NCI-H1417 (cell line): ENCODE measurements around the gene ACBD3.

ENCODE experiments used
- DNase-seq, 3 experiments: peaks; one replicate each; lab custom pipeline; 2025; lab: John Stamatoyannopoulos, UW

Gene ACBD3

GRCh38 chr1:226134170-226135058 is 52.1 kb downstream of the ACBD3 start:
- DNase-seq: no peak

GRCh38 chr1:226133504-226134123 is 52.9 kb downstream of the ACBD3 start:
- DNase-seq: no peak

- no peak for DNase-seq
Measured at GRCh38 chr1:226132728-226133503, 53.6 kb downstream of the ACBD3 start.

GRCh38 chr1:226131639-226132038 is 54.9 kb downstream of the ACBD3 start:
- no peak for DNase-seq

GRCh38 chr1:226129230-226129629 is 57.3 kb downstream of the ACBD3 start:
- DNase-seq: no peak

- no peak for DNase-seq
Measured at GRCh38 chr1:226128487-226129075, 58.0 kb downstream of the ACBD3 start.

GRCh38 chr1:226126824-226127569 is 59.5 kb downstream of the ACBD3 start:
- DNase-seq: no peak

- no peak for DNase-seq
Measured at GRCh38 chr1:226125831-226126230, 60.7 kb downstream of the ACBD3 start.

- DNase-seq: peak; percentile 66 to 90 (median 81)
Measured at GRCh38 chr1:226125097-226125630, 61.4 kb downstream of the ACBD3 start.

- DNase-seq: no peak
Measured at GRCh38 chr1:226123591-226124471, 62.7 kb downstream of the ACBD3 start.

GRCh38 chr1:226123212-226123560 is 63.4 kb downstream of the ACBD3 start:
- no peak for DNase-seq

- peak; percentile 62 to 95 (median 93) for DNase-seq
Measured at GRCh38 chr1:226121587-226122400, 64.7 kb downstream of the ACBD3 start.

GRCh38 chr1:226121049-226121586 is 65.4 kb downstream of the ACBD3 start:
- DNase-seq: no peak

GRCh38 chr1:226120398-226120797 is 66.1 kb downstream of the ACBD3 start:
- DNase-seq: no peak

- DNase-seq: no peak
Measured at GRCh38 chr1:226119169-226119568, 67.4 kb downstream of the ACBD3 start.

GRCh38 chr1:226118357-226118756 is 68.2 kb downstream of the ACBD3 start:
- no peak for DNase-seq

- DNase-seq: no peak
Measured at GRCh38 chr1:226117330-226117729, 69.2 kb downstream of the ACBD3 start.

GRCh38 chr1:226116673-226117072 is 69.9 kb downstream of the ACBD3 start:
- no peak for DNase-seq

GRCh38 chr1:226112626-226113025 is 73.9 kb downstream of the ACBD3 start:
- DNase-seq: no peak
